ENCODE results near the gene REN. TPM values are rescaled to one million over a fixed set of nuclear protein-coding genes. Genes with fewer than 3 reads are reported as not detected.

Gene REN
- total and polyA plus RNA-seq, 2 of the 8 experiments (the other 6 are each of a cell fraction or from before 2014, with no cell fraction given), result 0.05 TPM; not detected in 1

DNA sequence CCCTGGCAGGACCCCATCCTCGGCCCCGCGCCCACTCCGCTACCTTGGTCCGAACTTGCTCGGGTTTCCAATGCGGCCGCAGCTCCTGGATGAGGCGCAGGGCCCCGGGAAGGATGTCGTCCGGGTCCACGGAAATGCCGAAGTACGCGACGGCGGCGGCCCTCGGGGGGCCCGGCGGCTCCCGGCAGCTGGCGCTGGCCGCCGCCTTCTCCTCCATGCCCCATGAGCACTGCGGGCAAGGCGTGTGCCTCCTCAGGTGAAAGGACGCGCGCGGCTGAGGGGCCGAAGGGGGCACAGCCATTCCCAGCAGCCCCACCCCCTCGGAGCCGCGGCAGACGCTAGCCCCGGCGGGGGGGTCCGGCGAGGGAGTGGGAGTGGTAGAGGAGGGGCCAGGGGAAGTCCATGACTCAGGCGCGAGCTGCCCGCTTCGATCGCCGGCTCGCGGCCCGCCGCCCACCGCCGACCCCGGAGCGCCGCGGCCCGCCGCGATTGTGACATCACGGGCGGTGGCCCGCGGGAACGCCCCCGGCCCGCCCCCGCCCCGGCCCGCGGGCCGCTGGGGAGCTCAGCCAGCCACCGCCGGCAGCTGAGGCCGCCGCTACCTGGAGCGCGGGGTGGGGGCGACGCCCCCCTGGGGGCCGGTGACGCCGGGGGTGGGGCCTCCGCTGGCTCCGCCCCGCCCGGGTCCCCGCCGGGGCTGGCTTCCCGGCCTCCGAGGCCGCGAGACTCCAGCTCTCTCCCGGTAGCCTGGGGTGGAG, 14.4 kb downstream of the REN start, which contains the start of gene ETNK2:
Gene ETNK2 (minus strand): TSS at position 493 of the 758 bp plus-strand sequence. CDS start 192 bp downstream, at position 301.
- Histone ChIP-seq H2BK5ac (ENCODE audit: low read depth, low read length) (peak within 1 kb of the TSS; percentile 69; the same call in 1 of the 2 replicates), H4K5ac (ENCODE audit: insufficient read length, low read depth, low read length) (no peak within 1 kb of the TSS), H3K4ac (replicated peaks; ENCODE audit: insufficient read length, low read depth, low read length) (no peak within 1 kb of the TSS), H3K9me3 (ENCODE audit: insufficient read depth in 2 of 2, low read depth in 1 of 2, low read length in 1 of 2) (no peaks in the 10 kb centered on the region), H3K27ac (ENCODE audit: low read depth, low read length) (no peak within 1 kb of the TSS), H3K9ac (replicated peaks in 1 of 4; ENCODE audit: extremely low read depth in 1 of 4, low read depth in 3 of 4, low read length in 3 of 4) (peak within 1 kb of the TSS in 2 of 4 experiments; percentile 5 to 34; a peak in 2 of 7 replicates), H2BK20ac (ENCODE audit: low read length) (no peak within 1 kb of the TSS), H4K91ac (replicated peaks; ENCODE audit: insufficient read length, low read length) (peak within 1 kb of the TSS; percentile 44), H2BK15ac (ENCODE audit: low read length) (peak within 1 kb of the TSS; percentile 32; the same call in 1 of the 2 replicates), H4K8ac (ENCODE audit: extremely low read depth, insufficient read depth, low read length) (peak within 1 kb of the TSS; percentile 47; the same call in 1 of the 2 replicates), H2BK12ac (ENCODE audit: low read depth, low read length) (peak within 1 kb of the TSS; percentile 83; the same call in 1 of the 2 replicates), H3K18ac (ENCODE audit: extremely low read depth, low read length) (peak within 1 kb of the TSS; percentile 79), H3K23ac (ENCODE audit: insufficient read length) (no peak within 1 kb of the TSS), H3K14ac (ENCODE audit: insufficient read length) (no peak within 1 kb of the TSS), H3K27me3 (replicated peaks in 1 of 4; ENCODE audit: control insufficient read depth in 3 of 4, extremely low read depth in 1 of 4, insufficient read depth in 3 of 4, low read length in 3 of 4) (peaks cover 0 to 18% (median 17%) of the 10 kb centered on the region in 4 experiments; a peak in 5 of 7 replicates), H3K79me1 (ENCODE audit: low read depth, low read length) (no peaks in the 10 kb centered on the region), H3K56ac (replicated peaks; ENCODE audit: insufficient read length, low read depth, low read length) (no peak within 1 kb of the TSS), H3K4me2 (ENCODE audit: insufficient read depth in 1 of 2, low read depth in 2 of 2, low read length in 2 of 2) (peak within 1 kb of the TSS; percentile 65 to 92), H3K4me1 (replicated peaks in 1 of 4; ENCODE audit: control insufficient read depth in 3 of 4, insufficient read depth in 4 of 4, low read length in 3 of 4) (peaks cover 0 to 40% (median 28%) of the 10 kb centered on the region in 4 experiments; a peak in 6 of 7 replicates), H2BK120ac (replicated peaks; ENCODE audit: low read depth, low read length) (no peak within 1 kb of the TSS), H3K79me2 (ENCODE audit: control insufficient read depth in 1 of 2, insufficient read depth in 2 of 2, low read length in 2 of 2) (no peaks in the 10 kb centered on the region), H3K23me2 (ENCODE audit: low read depth, low read length) (peaks cover 12% of the 10 kb centered on the region; the same call in 1 of the 2 replicates), H2AFZ (ENCODE audit: low read length) (peak within 1 kb of the TSS; percentile 72), H4K20me1 (replicated peaks in 1 of 2; ENCODE audit: control insufficient read depth in 1 of 2, insufficient read depth in 2 of 2, low read length in 2 of 2) (no peaks in the 10 kb centered on the region), H3K36me3 (ENCODE audit: control insufficient read depth in 2 of 4, insufficient read depth in 4 of 4, low read length in 3 of 4) (no peaks in the 10 kb centered on the region), H2AK5ac (ENCODE audit: low read depth, low read length) (no peak within 1 kb of the TSS), H3K4me3 (ENCODE audit: extremely low read depth in 1 of 4, insufficient read depth in 2 of 4, low read depth in 3 of 4, low read length in 4 of 4) (peak within 1 kb of the TSS; percentile 61 to 77 (median 68))
- CTCF ChIA-PET (ENCODE audit: partially characterized antibody), result interaction anchor here (0.7 to 18.7 kb wide), 12 partner anchors 10 to 291 kb away, joined by 3 to 360 read pairs (median 10); partner anchors contain the start of genes GOLT1A and KISS1
- DNase-seq (ENCODE audit: low read depth in 1 of 2, low spot score in 2 of 2) (peak in 1 of 2 experiments; percentile 89), FAIRE-seq (no peak)
- POLR2A ChIA-PET (ENCODE audit: partially characterized antibody), result interaction anchor here (0.9 to 6.5 kb wide), 9 partner anchors 10 to 290 kb away, joined by 3 to 35 read pairs (median 6); partner anchors contain the start of genes SNRPE and SOX13
- 3% methylated on average over 47 of the region's 94 CpGs; no CpG with 5 or more reads in 1 of the 2 experiments for WGBS, 2 experiments (ENCODE audit: extremely low coverage in 1 of 2, insufficient coverage in 1 of 2, insufficient read length in 1 of 2, insufficient replicate concordance in 2 of 2, low coverage in 1 of 2, low lambda C conversion rate in 2 of 2, missing lambda C conversion rate in 1 of 2)
- TF ChIP-seq PHF8 (conservative IDR thresholded peaks at IDR 0.05; ENCODE audit: low read depth, low read length) (no peak), BCL11A (IDR thresholded peaks at IDR 0.05; ENCODE audit: low read depth in 2 of 2, low read length in 2 of 2) (no peak), GABPA (IDR thresholded peaks at IDR 0.05; ENCODE audit: borderline replicate concordance, insufficient read depth, low read length) (no peak), POLR2AphosphoS5 (IDR thresholded peaks at IDR 0.05; ENCODE audit: low read depth, low read length) (no peak), NANOG (IDR thresholded peaks at IDR 0.05; ENCODE audit: insufficient read depth, low read depth, low read length, poor library complexity, severe bottlenecking) (no peak), EGR1 (IDR thresholded peaks at IDR 0.05; ENCODE audit: borderline replicate concordance, low read depth, low read length) (no peak; the same call in 1 of the 2 replicates), TCF12 (IDR thresholded peaks at IDR 0.05; ENCODE audit: low read depth, low read length) (no peak)
- TF ChIP-seq, protein P1, sequence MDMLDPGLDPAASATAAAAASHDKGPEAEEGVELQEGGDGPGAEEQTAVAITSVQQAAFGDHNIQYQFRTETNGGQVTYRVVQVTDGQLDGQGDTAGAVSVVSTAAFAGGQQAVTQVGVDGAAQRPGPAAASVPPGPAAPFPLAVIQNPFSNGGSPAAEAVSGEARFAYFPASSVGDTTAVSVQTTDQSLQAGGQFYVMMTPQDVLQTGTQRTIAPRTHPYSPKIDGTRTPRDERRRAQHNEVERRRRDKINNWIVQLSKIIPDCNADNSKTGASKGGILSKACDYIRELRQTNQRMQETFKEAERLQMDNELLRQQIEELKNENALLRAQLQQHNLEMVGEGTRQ (IDR thresholded peaks at IDR 0.05; ENCODE audit: low read length), result no peak
